ENCODE results near the gene THRB. TPM values are rescaled to one million over a fixed set of nuclear protein-coding genes. Genes with fewer than 3 reads are reported as not detected.

Gene THRB
- total RNA-seq, 1 donor from 2014 or later: 22.8 TPM

- no peak for TF ChIP-seq CTCF (IDR thresholded peaks at IDR 0.05)
- TF ChIP-seq POLR2AphosphoS5 (IDR thresholded peaks at IDR 0.05; ENCODE audit: insufficient read depth in 1 of 2, low read depth in 1 of 2): no peak
- TF ChIP-seq POLR2A (IDR thresholded peaks at IDR 0.05): no peak
- H3K9me3 ChIP-seq: no peaks in the 10 kb centered on the region
- peaks cover 30% of the 10 kb centered on the region for H3K4me1 ChIP-seq
- H3K4me3 ChIP-seq: no peak overlapping the region
- H3K27ac ChIP-seq: no peak overlapping the region
- no peaks in the 10 kb centered on the region for H3K27me3 ChIP-seq
- no peaks in the 10 kb centered on the region for H3K36me3 ChIP-seq
- DNase-seq (ENCODE audit: extremely low spot score in 2 of 2): no peak
- intact Hi-C loops (cut with DNase I): no loop called here
Observed at GRCh38 chr3:24367216-24367615, 127.4 kb downstream of the THRB start.

- H3K27ac ChIP-seq: peak overlapping the region; percentile 11
- H3K4me3 ChIP-seq: no peak overlapping the region
- H3K4me1 ChIP-seq: peaks cover 30% of the 10 kb centered on the region
- no peak for DNase-seq (ENCODE audit: extremely low spot score in 2 of 2)
- no peaks in the 10 kb centered on the region for H3K27me3 ChIP-seq
- no peaks in the 10 kb centered on the region for H3K36me3 ChIP-seq
- intact Hi-C loops (cut with DNase I): no loop called here
- H3K9me3 ChIP-seq: no peaks in the 10 kb centered on the region
- TF ChIP-seq POLR2AphosphoS5 (IDR thresholded peaks at IDR 0.05; ENCODE audit: insufficient read depth in 1 of 2, low read depth in 1 of 2): peak in 1 of 2 donors; percentile 86
- no peak for TF ChIP-seq POLR2A (IDR thresholded peaks at IDR 0.05)
- peak in 1 of 3 experiments; percentile 23 for TF ChIP-seq CTCF (IDR thresholded peaks at IDR 0.05)
Observed at GRCh38 chr3:24365168-24365567, 129.5 kb downstream of the THRB start.

GRCh38 chr3:24364359-24364758 lies 130.3 kb downstream of the THRB start:
- Histone ChIP-seq H3K27ac (no peak overlapping the region), H3K4me3 (no peak overlapping the region), H3K4me1 (peaks cover 30% of the 10 kb centered on the region), H3K27me3 (no peaks in the 10 kb centered on the region), H3K9me3 (no peaks in the 10 kb centered on the region), H3K36me3 (no peaks in the 10 kb centered on the region)
- intact Hi-C loops (cut with DNase I): no loop called here
- TF ChIP-seq POLR2A (IDR thresholded peaks at IDR 0.05) (no peak), CTCF (IDR thresholded peaks at IDR 0.05) (no peak), POLR2AphosphoS5 (IDR thresholded peaks at IDR 0.05; ENCODE audit: insufficient read depth in 1 of 2, low read depth in 1 of 2) (no peak)
- DNase-seq (ENCODE audit: extremely low spot score in 2 of 2): no peak

GRCh38 chr3:24363242-24363641 lies 131.4 kb downstream of the THRB start:
- intact Hi-C loops (cut with DNase I): no loop called here
- H3K27me3 ChIP-seq: no peaks in the 10 kb centered on the region
- no peak for DNase-seq (ENCODE audit: extremely low spot score in 2 of 2)
- H3K9me3 ChIP-seq: no peaks in the 10 kb centered on the region
- H3K27ac ChIP-seq: no peak overlapping the region
- peaks cover 30% of the 10 kb centered on the region for H3K4me1 ChIP-seq
- TF ChIP-seq CTCF (IDR thresholded peaks at IDR 0.05) (no peak), POLR2AphosphoS5 (IDR thresholded peaks at IDR 0.05; ENCODE audit: insufficient read depth in 1 of 2, low read depth in 1 of 2) (no peak), POLR2A (IDR thresholded peaks at IDR 0.05) (no peak)
- no peak overlapping the region for H3K4me3 ChIP-seq
- H3K36me3 ChIP-seq: no peaks in the 10 kb centered on the region

GRCh38 chr3:24361623-24362022 lies 133.0 kb downstream of the THRB start:
- Histone ChIP-seq H3K36me3 (no peaks in the 10 kb centered on the region), H3K27me3 (no peaks in the 10 kb centered on the region), H3K4me1 (peaks cover 36% of the 10 kb centered on the region), H3K9me3 (no peaks in the 10 kb centered on the region), H3K27ac (no peak overlapping the region), H3K4me3 (no peak overlapping the region)
- TF ChIP-seq POLR2A (IDR thresholded peaks at IDR 0.05): no peak
- TF ChIP-seq CTCF (IDR thresholded peaks at IDR 0.05): no peak
- no peak for TF ChIP-seq POLR2AphosphoS5 (IDR thresholded peaks at IDR 0.05; ENCODE audit: insufficient read depth in 1 of 2, low read depth in 1 of 2)
- intact Hi-C loops (cut with DNase I): no loop called here
- no peak for DNase-seq (ENCODE audit: extremely low spot score in 2 of 2)

All from vagina (tissue), 2 donors.